CD4-positive, alpha-beta T cell (primary cell): Measurements from ENCODE around the gene EMX1. TPM values are rescaled to one million over a fixed set of nuclear protein-coding genes. Genes with fewer than 3 reads are reported as not detected.

Experiments
- ATAC-seq: fragments of 200-7000 bp; cut with Tn5 transposase; one replicate; pipeline ENCODE4 v1.10.0; 2022; ENCODE audit warnings: mild to moderate bottlenecking; ENCODE audit not compliant: poor library complexity
- CTCF ChIA-PET: fragments of 350-600 bp; sonication (Branson Sonifier 250); formaldehyde crosslinking; loops from one replicate; lab custom pipeline; 2021; ENCODE audit warnings: antibody characterized with exemption, inconsistent platforms; lab: Charles Lee
- POLR2A ChIA-PET: fragments of 350-600 bp; sonication (Branson Sonifier 250); formaldehyde crosslinking; loops from one replicate; lab custom pipeline; 2021; ENCODE audit warnings: antibody characterized with exemption, inconsistent platforms; lab: Charles Lee
- DNase-seq, 14 experiments: peaks; one replicate each; pipeline ENCODE4 v3.0.0-alpha.2; 2013 to 2020; ENCODE audit warnings: mixed read lengths in 2 of 14
- H3K27ac ChIP-seq, 2 donors: one replicate each; pipeline versions ENCODE4 v1.5.1 to v1.7.0; 2013; ENCODE audit warnings: low read length in 2 of 2, low read depth in 1 of 2, mild to moderate bottlenecking in 1 of 2
- H3K27me3 ChIP-seq, 2 experiments: 1 replicate in 1 of 2; 2 replicates in 1 of 2; pipeline versions ENCODE4 v1.6.1 to v1.7.0; 2013; ENCODE audit warnings: low read length in 2 of 2, control low read depth in 1 of 2, mild to moderate bottlenecking in 1 of 2, moderate library complexity in 1 of 2; ENCODE audit not compliant: insufficient read depth in 2 of 2, control insufficient read depth in 1 of 2
- H3K36me3 ChIP-seq: one replicate; pipeline ENCODE4 v1.6.1; 2013; ENCODE audit warnings: low read length, control low read depth; ENCODE audit not compliant: insufficient read depth
- H3K4me1 ChIP-seq: one replicate; pipeline ENCODE4 v1.6.1; 2013; ENCODE audit warnings: low read length, control low read depth; ENCODE audit not compliant: insufficient read depth
- H3K4me3 ChIP-seq: one replicate; pipeline ENCODE4 v1.5.1; 2013; ENCODE audit warnings: mild to moderate bottlenecking, low read length, moderate library complexity
- H3K9me3 ChIP-seq, 2 experiments: 1 replicate in 1 of 2; 2 replicates in 1 of 2; pipeline versions ENCODE4 v1.6.1 to v1.7.0; 2013; ENCODE audit warnings: low read length in 2 of 2, mild to moderate bottlenecking in 2 of 2, control low read depth in 1 of 2, moderate library complexity in 1 of 2; ENCODE audit not compliant: control insufficient read depth in 1 of 2, insufficient read depth in 1 of 2
- H3K27ac Mint-ChIP-seq: one replicate; pipeline ENCODE4 v1.8.0; 2020; ENCODE audit warnings: mixed read lengths
- H3K27me3 Mint-ChIP-seq: one replicate; pipeline ENCODE4 v1.8.0; 2021; ENCODE audit warnings: mixed read lengths
- H3K36me3 Mint-ChIP-seq: one replicate; pipeline ENCODE4 v1.8.0; 2021; ENCODE audit warnings: low read depth, mixed read lengths
- H3K4me1 Mint-ChIP-seq: one replicate; pipeline ENCODE4 v1.8.0; 2021; ENCODE audit warnings: low read depth, mixed read lengths
- H3K4me3 Mint-ChIP-seq: one replicate; pipeline ENCODE4 v1.8.0; 2020; ENCODE audit warnings: mild to moderate bottlenecking, mixed read lengths
- H3K9me3 Mint-ChIP-seq: one replicate; pipeline ENCODE4 v1.8.0; 2020; ENCODE audit warnings: mixed read lengths
- intact Hi-C, 2 experiments: fragments of 100-400 bp; cut with DNase I in 1 of 2; cut with micrococcal nuclease in 1 of 2; formaldehyde crosslinking; loops; one replicate each; pipeline versions ENCODE4 v1.15.1 to v1.9.0; 2023 to 2025; cut with DNase I, micrococcal nuclease
- total RNA-seq, 174 experiments: library from RNA in 2 of 174; stranded (reverse) in 2 of 174; gene quantifications; one replicate each; pipeline ENCODE4 v1.2.3 and lab custom pipeline; 2021 to 2026
- TF ChIP-seq, protein P1 (sequence below): fragments of 200-600 bp; IDR thresholded peaks from one replicate; pipeline ENCODE4 v1.8.0; 2022; ENCODE audit warnings: antibody characterized with exemption, mild to moderate bottlenecking

Gene EMX1
- total RNA-seq, 2 experiments from 2014 or later: not detected

DNA sequence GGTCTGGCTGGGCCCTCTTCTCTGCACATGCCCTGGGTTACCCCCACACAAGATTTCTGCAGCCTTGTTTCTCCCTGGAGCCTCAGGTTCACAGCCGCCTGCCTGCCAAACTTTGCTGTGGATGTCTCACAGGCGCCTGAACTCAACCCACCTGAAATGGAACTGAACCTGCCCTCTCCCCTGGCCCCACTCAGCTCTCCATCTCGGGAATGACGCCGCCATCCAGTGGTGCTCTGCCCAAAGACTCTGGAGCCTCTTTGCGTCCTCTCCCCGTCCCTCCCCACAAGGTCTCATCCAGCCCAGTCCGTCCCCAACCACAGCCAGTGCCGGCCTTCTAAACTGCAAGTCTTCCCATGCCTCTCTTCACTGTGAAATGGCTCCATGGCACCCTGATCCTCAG, 29.1 kb downstream of the EMX1 start:
- H3K27me3 Mint-ChIP-seq: no peaks in the 10 kb centered on the region
- Histone ChIP-seq H3K27me3 (no peaks in the 10 kb centered on the region), H3K9me3 (no peaks in the 10 kb centered on the region), H3K36me3 (no peaks in the 10 kb centered on the region), H3K4me1 (no peaks in the 10 kb centered on the region), H3K4me3 (no peak overlapping the region), H3K27ac (no peak overlapping the region)
- no peaks in the 10 kb centered on the region for H3K4me1 Mint-ChIP-seq
- H3K9me3 Mint-ChIP-seq: no peaks in the 10 kb centered on the region
- H3K36me3 Mint-ChIP-seq: no peaks in the 10 kb centered on the region
- POLR2A ChIA-PET: no interaction called here
- ATAC-seq: no peak
- no peak overlapping the region for H3K27ac Mint-ChIP-seq
- TF ChIP-seq, protein P1, sequence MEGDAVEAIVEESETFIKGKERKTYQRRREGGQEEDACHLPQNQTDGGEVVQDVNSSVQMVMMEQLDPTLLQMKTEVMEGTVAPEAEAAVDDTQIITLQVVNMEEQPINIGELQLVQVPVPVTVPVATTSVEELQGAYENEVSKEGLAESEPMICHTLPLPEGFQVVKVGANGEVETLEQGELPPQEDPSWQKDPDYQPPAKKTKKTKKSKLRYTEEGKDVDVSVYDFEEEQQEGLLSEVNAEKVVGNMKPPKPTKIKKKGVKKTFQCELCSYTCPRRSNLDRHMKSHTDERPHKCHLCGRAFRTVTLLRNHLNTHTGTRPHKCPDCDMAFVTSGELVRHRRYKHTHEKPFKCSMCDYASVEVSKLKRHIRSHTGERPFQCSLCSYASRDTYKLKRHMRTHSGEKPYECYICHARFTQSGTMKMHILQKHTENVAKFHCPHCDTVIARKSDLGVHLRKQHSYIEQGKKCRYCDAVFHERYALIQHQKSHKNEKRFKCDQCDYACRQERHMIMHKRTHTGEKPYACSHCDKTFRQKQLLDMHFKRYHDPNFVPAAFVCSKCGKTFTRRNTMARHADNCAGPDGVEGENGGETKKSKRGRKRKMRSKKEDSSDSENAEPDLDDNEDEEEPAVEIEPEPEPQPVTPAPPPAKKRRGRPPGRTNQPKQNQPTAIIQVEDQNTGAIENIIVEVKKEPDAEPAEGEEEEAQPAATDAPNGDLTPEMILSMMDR: no peak
- no peak for DNase-seq
- intact Hi-C loops: no loop called here
- no peak overlapping the region for H3K4me3 Mint-ChIP-seq
- CTCF ChIA-PET: no interaction called here

DNA sequence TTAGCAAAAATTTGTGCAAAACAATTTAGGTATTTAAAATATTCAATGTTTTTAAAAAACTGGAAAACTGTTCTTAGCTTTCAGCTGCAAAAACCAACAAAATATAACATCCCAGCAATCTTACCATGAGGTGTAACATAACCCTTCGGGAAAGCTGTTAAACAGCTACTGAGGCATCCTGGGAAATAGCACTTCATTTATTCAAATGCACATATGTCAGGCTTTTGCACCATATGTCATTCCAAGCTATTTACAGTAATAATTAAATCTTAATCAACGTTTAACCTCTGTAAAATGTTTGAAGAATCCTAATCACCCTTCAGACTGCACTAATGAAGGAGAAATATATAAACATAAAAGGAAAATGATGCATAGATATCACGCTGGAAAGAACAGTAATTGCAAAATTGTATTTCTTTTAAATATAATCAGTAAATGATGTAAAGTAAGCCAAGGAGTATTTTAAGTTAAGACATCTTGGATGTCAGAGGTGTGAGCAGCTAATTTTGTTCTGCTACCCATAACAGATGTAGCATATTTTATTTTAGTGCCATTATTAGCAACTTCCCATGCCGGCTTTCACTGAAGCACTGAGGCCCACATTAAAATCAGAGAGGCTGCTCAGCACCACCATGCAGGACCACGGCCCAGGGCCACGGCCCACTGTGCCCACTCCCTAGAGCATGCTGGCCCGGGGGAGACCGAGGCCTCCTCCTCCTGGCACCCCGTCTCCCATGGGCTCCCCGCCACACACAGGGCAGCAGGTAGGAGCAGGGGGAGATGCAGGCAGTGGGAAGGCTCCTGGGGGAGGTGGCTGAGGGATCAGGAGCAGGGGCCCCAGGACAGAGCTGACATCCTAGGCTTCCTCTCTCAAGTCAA, 30.9 kb downstream of the EMX1 start:
- ATAC-seq (no peak), DNase-seq (no peak)
- Mint-ChIP-seq H3K4me3 (no peak overlapping the region), H3K27me3 (no peaks in the 10 kb centered on the region), H3K27ac (no peak overlapping the region), H3K9me3 (no peaks in the 10 kb centered on the region), H3K4me1 (peaks cover under 1% of the 10 kb centered on the region), H3K36me3 (no peaks in the 10 kb centered on the region)
- CTCF ChIA-PET: no interaction called here
- peaks cover 3% of the 10 kb centered on the region for H3K4me1 ChIP-seq
- H3K36me3 ChIP-seq: no peaks in the 10 kb centered on the region
- H3K27ac ChIP-seq: no peak overlapping the region
- no peaks in the 10 kb centered on the region for H3K9me3 ChIP-seq
- H3K27me3 ChIP-seq: no peaks in the 10 kb centered on the region
- no peak overlapping the region for H3K4me3 ChIP-seq
- intact Hi-C loops: no loop called here
- TF ChIP-seq, protein P1: no peak
- POLR2A ChIA-PET: no interaction called here

DNA sequence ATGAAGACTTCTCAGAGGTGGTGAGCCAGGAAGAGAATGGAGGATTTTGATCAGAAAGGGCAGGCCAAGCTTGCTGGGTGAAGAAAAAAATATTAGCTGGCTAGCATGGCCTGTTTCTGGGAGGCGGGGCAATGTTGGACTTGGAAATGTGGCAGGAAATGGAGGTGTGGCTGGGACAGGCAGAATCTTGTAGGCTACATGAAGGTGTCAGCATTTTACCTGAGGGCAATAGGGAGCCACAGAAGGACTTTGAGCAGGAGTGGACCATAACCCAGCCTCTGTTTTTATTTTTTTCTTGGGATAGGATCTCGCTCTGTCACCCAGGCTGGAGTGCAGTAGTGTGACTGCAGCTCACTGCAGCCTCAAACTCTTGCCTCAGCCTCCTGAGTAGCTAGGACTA, 31.7 kb downstream of the EMX1 start:
- ChIA-PET CTCF (no interaction called here), POLR2A (no interaction called here)
- H3K4me3 Mint-ChIP-seq: no peak overlapping the region
- no peaks in the 10 kb centered on the region for H3K9me3 Mint-ChIP-seq
- H3K36me3 Mint-ChIP-seq: no peaks in the 10 kb centered on the region
- H3K4me3 ChIP-seq: no peak overlapping the region
- H3K36me3 ChIP-seq: no peaks in the 10 kb centered on the region
- DNase-seq: no peak
- peaks cover 9% of the 10 kb centered on the region for H3K4me1 Mint-ChIP-seq
- ATAC-seq: no peak
- no peaks in the 10 kb centered on the region for H3K27me3 Mint-ChIP-seq
- no peak overlapping the region for H3K27ac ChIP-seq
- peaks cover 11% of the 10 kb centered on the region for H3K4me1 ChIP-seq
- H3K27me3 ChIP-seq: no peaks in the 10 kb centered on the region
- TF ChIP-seq, protein P1: no peak
- intact Hi-C loops: no loop called here
- H3K27ac Mint-ChIP-seq: no peak overlapping the region
- no peaks in the 10 kb centered on the region for H3K9me3 ChIP-seq
